HCT116 (cell line): Measurements from ENCODE around the gene CACNA1A. TPM values are rescaled to one million over a fixed set of nuclear protein-coding genes. Genes with fewer than 3 reads are reported as not detected.

Experiments used
- ATAC-seq: fragments of 200-7000 bp; cut with Tn5 transposase; 2 replicates; pipeline ENCODE4 v1.9.1; 2020; ENCODE audit warnings: mild to moderate bottlenecking, moderate library complexity
- BruUV-seq: library from RNA; stranded (reverse); fragments of 400-500 nt; replicated peaks from 2 replicates; lab custom pipeline; 2021; lab: Mats Ljungman, UMichigan
- CTCF ChIA-PET: fragments of 300-600 bp; sonication (Branson Sonifier 250); formaldehyde crosslinking; loops from one replicate; lab custom pipeline; 2021; ENCODE audit warnings: antibody characterized with exemption; lab: Charles Lee
- POLR2A ChIA-PET: fragments of 300-600, 350-600 bp; sonication (Branson Sonifier 250); formaldehyde crosslinking; loops from one replicate; lab custom pipeline; 2021; ENCODE audit warnings: antibody characterized with exemption; lab: Charles Lee
- RAD21 ChIA-PET, 2 experiments: fragments of 300-600 bp; sonication (Branson Sonifier 250); formaldehyde crosslinking; loops; one replicate each; lab custom pipeline; 2023; ENCODE audit warnings: low total read pairs in 2 of 2; ENCODE audit not compliant: uncharacterized antibody in 2 of 2, unreplicated experiment in 2 of 2, low non-redundant PET in 1 of 2; lab: Charles Lee
- DNase-seq: peaks from one replicate; pipeline ENCODE4 v3.0.0-alpha.2; 2010; ENCODE audit warnings: low read depth, low spot score
- H2AFZ ChIP-seq: fragments of 200-600 bp; shearing (Covaris generic), sonication (generic); 2 replicates; pipeline ENCODE4 v1.6.1; 2017; ENCODE audit warnings: low read depth, mixed run types, mixed read lengths, antibody characterized with exemption, low read length; ENCODE audit not compliant: poor library complexity, severe bottlenecking
- H3K27ac ChIP-seq: 2 replicates; pipeline ENCODE4 v1.5.1; 2012; ENCODE audit warnings: low read depth, low read length
- H3K27me3 ChIP-seq: fragments of 200-600 bp; sonication (generic); 2 replicates; pipeline ENCODE4 v1.6.1; 2016; ENCODE audit warnings: mixed run types, low read length, mixed read lengths; ENCODE audit not compliant: insufficient read depth
- H3K36me3 ChIP-seq, 2 experiments: fragments of 200-500 bp in 1 of 2; fragments of 200-600 bp in 1 of 2; sonication (Bioruptor generic) in 1 of 2; sonication (generic) in 1 of 2; 2 replicates each; pipeline versions ENCODE4 v1.5.1 to v1.6.1; 2014 to 2016; ENCODE audit warnings: low read length in 2 of 2, inconsistent platforms in 1 of 2, mixed read lengths in 1 of 2, mixed run types in 1 of 2; ENCODE audit not compliant: insufficient read depth in 2 of 2, control insufficient read depth in 1 of 2
- H3K4me1 ChIP-seq, 2 experiments: fragments of 200-600 bp in 1 of 2; sonication (generic) in 1 of 2; 2 replicates each; pipeline versions ENCODE4 v1.5.1 to v1.6.1; 2012 to 2017; ENCODE audit warnings: low read length in 2 of 2, inconsistent platforms in 1 of 2, mild to moderate bottlenecking in 1 of 2, mixed read lengths in 1 of 2, mixed run types in 1 of 2, moderate library complexity in 1 of 2; ENCODE audit not compliant: insufficient read depth in 2 of 2, control insufficient read depth in 1 of 2
- H3K4me2 ChIP-seq: fragments of 200-600 bp; sonication (generic); 2 replicates; pipeline ENCODE4 v1.6.1; 2017; ENCODE audit warnings: mixed run types, low read length, mixed read lengths
- H3K4me3 ChIP-seq, 2 experiments: fragments of 200-600 bp in 1 of 2; sonication (generic) in 1 of 2; replicated peaks in 1 of 2; 2 replicates each; pipeline ENCODE4 v1.5.1; 2011 to 2016; ENCODE audit warnings: low read length in 2 of 2, control low read depth in 1 of 2, low read depth in 1 of 2, mild to moderate bottlenecking in 1 of 2, mixed read lengths in 1 of 2, mixed run types in 1 of 2
- H3K79me2 ChIP-seq: fragments of 200-600 bp; sonication (generic); 2 replicates; pipeline ENCODE4 v1.6.1; 2017; ENCODE audit warnings: mild to moderate bottlenecking, mixed run types, low read length, moderate library complexity, mixed read lengths; ENCODE audit not compliant: insufficient read depth
- H3K9ac ChIP-seq: fragments of 200-600 bp; sonication (generic); 2 replicates; pipeline ENCODE4 v1.6.1; 2016; ENCODE audit warnings: low read length, mixed read lengths
- H3K9me2 ChIP-seq: fragments of 200-600 bp; sonication (generic), shearing (Covaris generic); 2 replicates; pipeline ENCODE4 v1.6.1; 2017; ENCODE audit warnings: mixed run types, mild to moderate bottlenecking, moderate library complexity; ENCODE audit not compliant: insufficient read depth
- H3K9me3 ChIP-seq, 2 experiments: fragments of 200-500 bp in 1 of 2; fragments of 200-600 bp in 1 of 2; sonication (Bioruptor generic) in 1 of 2; sonication (generic) in 1 of 2; 2 replicates each; pipeline ENCODE4 v1.6.1; 2014 to 2017; ENCODE audit warnings: low read length in 2 of 2, mixed read lengths in 2 of 2, inconsistent platforms in 1 of 2, low read depth in 1 of 2, mild to moderate bottlenecking in 1 of 2, mixed run types in 1 of 2, moderate library complexity in 1 of 2; ENCODE audit not compliant: control insufficient read depth in 1 of 2, insufficient read depth in 1 of 2
- H4K20me1 ChIP-seq: fragments of 200-600 bp; sonication (generic), shearing (Covaris generic); 2 replicates; pipeline ENCODE4 v1.6.1; 2017; ENCODE audit warnings: mixed run types, mild to moderate bottlenecking, moderate library complexity; ENCODE audit not compliant: insufficient read depth
- ATF3 ChIP-seq: IDR thresholded peaks from 2 replicates; pipeline ENCODE4 v1.6.1; 2012
- FOSL1 ChIP-seq: IDR thresholded peaks from 2 replicates; pipeline ENCODE4 v1.6.1; 2012; ENCODE audit warnings: low read depth
- JUND ChIP-seq: IDR thresholded peaks from 2 replicates; pipeline ENCODE4 v1.6.1; 2012
- MAX ChIP-seq: IDR thresholded peaks from 2 replicates; pipeline ENCODE4 v1.6.1; 2012
- POLR2A ChIP-seq: IDR thresholded peaks from 2 replicates; pipeline ENCODE4 v1.7.0; 2011; ENCODE audit warnings: borderline replicate concordance; ENCODE audit not compliant: insufficient read depth, insufficient read length; ENCODE audit errors: extremely low read depth
- REST ChIP-seq: IDR thresholded peaks from 2 replicates; pipeline ENCODE4 v1.6.1; 2012; ENCODE audit warnings: low read depth
- SIN3A ChIP-seq: IDR thresholded peaks from 2 replicates; pipeline ENCODE4 v1.6.1; 2012; ENCODE audit warnings: low read depth
- SP1 ChIP-seq: IDR thresholded peaks from 2 replicates; pipeline ENCODE4 v1.6.1; 2012; ENCODE audit warnings: low read depth
- TCF7L2 ChIP-seq: IDR thresholded peaks from 2 replicates; pipeline ENCODE4 v1.7.0; 2011; ENCODE audit warnings: borderline replicate concordance, inconsistent platforms; ENCODE audit not compliant: insufficient read depth, insufficient read length; ENCODE audit errors: extremely low read depth
- YY1 ChIP-seq: IDR thresholded peaks from 2 replicates; pipeline ENCODE4 v1.6.1; 2011; ENCODE audit warnings: low read length, low read depth, moderate library complexity, mild to moderate bottlenecking; ENCODE audit not compliant: insufficient replicate concordance; ENCODE audit errors: extremely low read depth
- ZBTB33 ChIP-seq: IDR thresholded peaks from 2 replicates; pipeline ENCODE4 v1.6.1; 2011; ENCODE audit warnings: mild to moderate bottlenecking, low read length, moderate library complexity; ENCODE audit not compliant: insufficient replicate concordance; ENCODE audit errors: extremely low read depth
- ZFX ChIP-seq: fragments of 450-650 bp; IDR thresholded peaks from 2 replicates; pipeline ENCODE4 v1.6.1; 2017
- intact Hi-C: fragments of 100-400 bp; cut with micrococcal nuclease; formaldehyde crosslinking; loops from 2 replicates; pipeline ENCODE4 v1.10.0; 2022
- total RNA-seq: library from RNA; stranded (reverse); gene quantifications from one replicate; pipeline ENCODE4 v1.2.1, GENCODE V29; 2021; ENCODE audit not compliant: unreplicated experiment

CACNA1A gene
- total RNA-seq, 1 experiment from 2014 or later: 7.5 TPM

- Histone ChIP-seq H3K4me2 (no peak overlapping the region), H3K9me2 (no peaks in the 10 kb centered on the region), H3K4me3 (no peak overlapping the region), H3K9ac (no peak overlapping the region), H3K27ac (no peak overlapping the region), H3K36me3 (no peaks in the 10 kb centered on the region), H4K20me1 (no peaks in the 10 kb centered on the region), H3K9me3 (no peaks in the 10 kb centered on the region), H2AFZ (no peak overlapping the region), H3K27me3 (no peaks in the 10 kb centered on the region), H3K79me2 (no peaks in the 10 kb centered on the region), H3K4me1 (peaks cover 3 to 6% of the 10 kb centered on the region in 2 experiments; a peak in 2 of 4 replicates)
- no peak for TF ChIP-seq SP1
- TF ChIP-seq MAX: no peak
- no peak for TF ChIP-seq REST
- no peak for TF ChIP-seq ATF3
- TF ChIP-seq YY1: no peak
- no peak for TF ChIP-seq ZBTB33
- TF ChIP-seq TCF7L2: no peak
- no peak for TF ChIP-seq ZFX
- TF ChIP-seq POLR2A: no peak
- TF ChIP-seq SIN3A: no peak
- TF ChIP-seq FOSL1: no peak
- TF ChIP-seq JUND: no peak
- DNase-seq: no peak
- BruUV-seq: no TSS peak
- ChIA-PET RAD21 (no interaction called here), CTCF (interaction anchor here (0.7 to 2.2 kb wide), 4 partner anchors 14 to 152 kb away, joined by 3 to 7 read pairs (median 4); no protein-coding TSS in a partner anchor), POLR2A (no interaction called here)
- ATAC-seq: no peak
- intact Hi-C loops: no loop called here
Measured at GRCh38 chr19:13429563-13429962, 76.7 kb downstream of the CACNA1A start.
